ENCODE measurements around the gene POR. TPM values are rescaled to one million over a fixed set of nuclear protein-coding genes. Genes with fewer than 3 reads are reported as not detected.

POR gene
- total and polyA plus RNA-seq, 2 of the 8 experiments (the other 6 are each of a cell fraction or from before 2014, with no cell fraction given): 98.7 to 144 TPM

DNA sequence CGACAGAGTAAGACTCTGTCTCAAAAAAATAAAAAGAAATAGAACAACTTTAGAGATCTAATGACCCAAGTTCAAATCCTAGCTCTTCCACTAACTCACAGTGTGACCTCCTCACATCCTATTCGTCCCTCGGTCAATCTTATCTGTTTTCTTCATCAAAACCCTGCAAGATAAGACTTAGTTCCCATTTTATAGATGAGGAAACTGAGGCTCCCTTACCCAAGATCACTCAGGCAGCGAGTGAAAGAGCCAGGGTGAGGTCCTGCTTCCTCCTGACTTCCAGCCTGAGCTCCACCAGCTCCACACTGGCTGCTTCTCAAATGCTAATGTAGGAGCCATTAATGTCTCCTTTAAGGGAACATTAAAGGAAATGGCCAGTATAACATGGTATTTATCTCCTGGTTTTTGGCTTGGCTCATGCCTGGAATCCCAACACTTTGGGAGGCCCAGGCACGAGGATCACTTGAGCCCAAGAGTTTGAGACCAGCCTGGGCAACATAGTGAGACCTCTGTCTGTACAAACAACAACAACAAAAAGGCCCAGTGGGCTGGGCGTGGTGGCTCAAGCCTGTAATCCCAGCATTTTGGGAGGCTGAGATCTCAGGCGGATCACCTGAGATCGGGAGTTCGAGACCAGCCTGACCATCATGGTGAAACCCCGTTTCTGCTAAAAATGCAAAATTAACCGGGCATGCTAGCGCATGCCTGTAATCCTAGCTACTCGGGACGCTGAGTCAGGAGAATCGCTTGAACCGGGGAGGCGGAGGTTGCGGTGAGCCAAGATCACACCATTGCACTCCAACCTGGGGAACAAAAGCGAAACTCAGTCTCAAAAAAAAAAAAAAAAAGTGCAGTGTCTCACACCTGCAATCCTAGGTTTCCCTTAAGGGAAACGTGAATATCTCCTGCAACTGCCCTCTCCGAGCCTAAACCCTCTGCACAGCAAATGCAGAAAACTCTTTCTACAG is 39.6 kb upstream of the POR start (continued):
- TF ChIP-seq RAD21 (IDR thresholded peaks at IDR 0.05 in 1 of 2, conservative IDR thresholded peaks at IDR 0.05 in 1 of 2; ENCODE audit: low read depth in 2 of 2, low read length in 2 of 2): no peak
- TF ChIP-seq, protein P1, sequence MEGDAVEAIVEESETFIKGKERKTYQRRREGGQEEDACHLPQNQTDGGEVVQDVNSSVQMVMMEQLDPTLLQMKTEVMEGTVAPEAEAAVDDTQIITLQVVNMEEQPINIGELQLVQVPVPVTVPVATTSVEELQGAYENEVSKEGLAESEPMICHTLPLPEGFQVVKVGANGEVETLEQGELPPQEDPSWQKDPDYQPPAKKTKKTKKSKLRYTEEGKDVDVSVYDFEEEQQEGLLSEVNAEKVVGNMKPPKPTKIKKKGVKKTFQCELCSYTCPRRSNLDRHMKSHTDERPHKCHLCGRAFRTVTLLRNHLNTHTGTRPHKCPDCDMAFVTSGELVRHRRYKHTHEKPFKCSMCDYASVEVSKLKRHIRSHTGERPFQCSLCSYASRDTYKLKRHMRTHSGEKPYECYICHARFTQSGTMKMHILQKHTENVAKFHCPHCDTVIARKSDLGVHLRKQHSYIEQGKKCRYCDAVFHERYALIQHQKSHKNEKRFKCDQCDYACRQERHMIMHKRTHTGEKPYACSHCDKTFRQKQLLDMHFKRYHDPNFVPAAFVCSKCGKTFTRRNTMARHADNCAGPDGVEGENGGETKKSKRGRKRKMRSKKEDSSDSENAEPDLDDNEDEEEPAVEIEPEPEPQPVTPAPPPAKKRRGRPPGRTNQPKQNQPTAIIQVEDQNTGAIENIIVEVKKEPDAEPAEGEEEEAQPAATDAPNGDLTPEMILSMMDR (IDR thresholded peaks at IDR 0.05; ENCODE audit: control extremely low read depth in 1 of 3, insufficient read depth in 1 of 3, low read depth in 1 of 3, low read length in 3 of 3): no peak
- no peak for TF ChIP-seq FOSL1 (IDR thresholded peaks at IDR 0.05; ENCODE audit: insufficient read depth, low read depth, low read length)
- TF ChIP-seq SP4 (IDR thresholded peaks at IDR 0.05; ENCODE audit: low read length): no peak
